ENCODE results near the gene BBOX1. TPM values are rescaled to one million over a fixed set of nuclear protein-coding genes. Genes with fewer than 3 reads are reported as not detected.
A peak's percentile ranks its signal among the peaks of the same experiment; 100 is the strongest.

The BBOX1 gene
- total and polyA plus RNA-seq, 2 donors (not counting 1 experiment from before 2014, with no cell fraction given): not detected

GRCh38 chr11:27158456-27159334 lies 118.1 kb downstream of the BBOX1 start:
- Histone ChIP-seq H2AFZ (ENCODE audit: low read length) (no peak overlapping the region), H3K4me1 (ENCODE audit: control insufficient read depth, extremely low read depth, insufficient read depth, low read length) (no peaks in the 10 kb centered on the region), H3K36me3 (ENCODE audit: control insufficient read depth, insufficient read depth, low read length) (no peaks in the 10 kb centered on the region), H4K20me1 (ENCODE audit: control insufficient read depth, extremely low read depth, insufficient read depth, low read length) (no peaks in the 10 kb centered on the region), H3K27ac (ENCODE audit: insufficient read depth, low read length) (no peak overlapping the region), H3K4me2 (ENCODE audit: extremely low read depth, insufficient read depth, low read length) (no peak overlapping the region), H3K9ac (ENCODE audit: insufficient read depth, low read length) (no peak overlapping the region), H3K9me3 (ENCODE audit: control insufficient read depth, insufficient read depth, low read depth, low read length) (no peaks in the 10 kb centered on the region), H3K27me3 (ENCODE audit: control insufficient read depth, insufficient read depth, low read length) (no peaks in the 10 kb centered on the region), H3K79me2 (ENCODE audit: control insufficient read depth, insufficient read depth, low read length) (no peaks in the 10 kb centered on the region), H3K4me3 (replicated peaks in 1 of 4; ENCODE audit: control extremely low read depth in 1 of 4, insufficient read depth in 1 of 4, low read depth in 3 of 4, low read length in 4 of 4) (no peak overlapping the region)
- peak; percentile 79 to 87 for DNase-seq (ENCODE audit: low read depth in 2 of 2)
- no peak for TF ChIP-seq EZH2 (IDR thresholded peaks at IDR 0.05; ENCODE audit: low read length, missing control alignments)
- peak; percentile 80 to 89 for TF ChIP-seq CTCF (conservative IDR thresholded peaks at IDR 0.05 in 1 of 2, IDR thresholded peaks at IDR 0.05 in 1 of 2; ENCODE audit: low read depth in 1 of 2, low read length in 2 of 2)

GRCh38 chr11:27159335-27159679 lies 118.7 kb downstream of the BBOX1 start:
- DNase-seq (ENCODE audit: low read depth in 2 of 2): peak in 1 of 2 donors; percentile 62
- Histone ChIP-seq H3K36me3 (ENCODE audit: control insufficient read depth, insufficient read depth, low read length) (no peaks in the 10 kb centered on the region), H3K9ac (ENCODE audit: insufficient read depth, low read length) (no peak overlapping the region), H3K4me3 (replicated peaks in 1 of 4; ENCODE audit: control extremely low read depth in 1 of 4, insufficient read depth in 1 of 4, low read depth in 3 of 4, low read length in 4 of 4) (no peak overlapping the region), H4K20me1 (ENCODE audit: control insufficient read depth, extremely low read depth, insufficient read depth, low read length) (no peaks in the 10 kb centered on the region), H2AFZ (ENCODE audit: low read length) (no peak overlapping the region), H3K27me3 (ENCODE audit: control insufficient read depth, insufficient read depth, low read length) (no peaks in the 10 kb centered on the region), H3K9me3 (ENCODE audit: control insufficient read depth, insufficient read depth, low read depth, low read length) (no peaks in the 10 kb centered on the region), H3K4me2 (ENCODE audit: extremely low read depth, insufficient read depth, low read length) (no peak overlapping the region), H3K79me2 (ENCODE audit: control insufficient read depth, insufficient read depth, low read length) (no peaks in the 10 kb centered on the region), H3K4me1 (ENCODE audit: control insufficient read depth, extremely low read depth, insufficient read depth, low read length) (no peaks in the 10 kb centered on the region), H3K27ac (ENCODE audit: insufficient read depth, low read length) (no peak overlapping the region)
- no peak for TF ChIP-seq CTCF (conservative IDR thresholded peaks at IDR 0.05 in 1 of 2, IDR thresholded peaks at IDR 0.05 in 1 of 2; ENCODE audit: low read depth in 1 of 2, low read length in 2 of 2)
- no peak for TF ChIP-seq EZH2 (IDR thresholded peaks at IDR 0.05; ENCODE audit: low read length, missing control alignments)

GRCh38 chr11:27161071-27161470 lies 120.5 kb downstream of the BBOX1 start:
- no peaks in the 10 kb centered on the region for H3K79me2 ChIP-seq (ENCODE audit: control insufficient read depth, insufficient read depth, low read length)
- no peaks in the 10 kb centered on the region for H3K9me3 ChIP-seq (ENCODE audit: control insufficient read depth, insufficient read depth, low read depth, low read length)
- no peaks in the 10 kb centered on the region for H3K36me3 ChIP-seq (ENCODE audit: control insufficient read depth, insufficient read depth, low read length)
- H3K4me3 ChIP-seq (replicated peaks in 1 of 4; ENCODE audit: control extremely low read depth in 1 of 4, insufficient read depth in 1 of 4, low read depth in 3 of 4, low read length in 4 of 4): no peak overlapping the region
- no peaks in the 10 kb centered on the region for H4K20me1 ChIP-seq (ENCODE audit: control insufficient read depth, extremely low read depth, insufficient read depth, low read length)
- no peak overlapping the region for H2AFZ ChIP-seq (ENCODE audit: low read length)
- no peak overlapping the region for H3K4me2 ChIP-seq (ENCODE audit: extremely low read depth, insufficient read depth, low read length)
- no peaks in the 10 kb centered on the region for H3K4me1 ChIP-seq (ENCODE audit: control insufficient read depth, extremely low read depth, insufficient read depth, low read length)
- no peak overlapping the region for H3K9ac ChIP-seq (ENCODE audit: insufficient read depth, low read length)
- no peak for TF ChIP-seq EZH2 (IDR thresholded peaks at IDR 0.05; ENCODE audit: low read length, missing control alignments)
- no peak for TF ChIP-seq CTCF (conservative IDR thresholded peaks at IDR 0.05 in 1 of 2, IDR thresholded peaks at IDR 0.05 in 1 of 2; ENCODE audit: low read depth in 1 of 2, low read length in 2 of 2)
- H3K27me3 ChIP-seq (ENCODE audit: control insufficient read depth, insufficient read depth, low read length): no peaks in the 10 kb centered on the region
- DNase-seq (ENCODE audit: low read depth in 2 of 2): peak; percentile 11 to 72
- no peak overlapping the region for H3K27ac ChIP-seq (ENCODE audit: insufficient read depth, low read length)
